Trophoblast cell (in vitro differentiated cells and primary cell): ENCODE measurements around the gene CLIP4.

ENCODE experiments used
- DNase-seq, 2 donors: peaks; one replicate each; pipeline ENCODE4 v3.0.0-alpha.2; 2016
- H2AFZ ChIP-seq: 2 replicates; pipeline ENCODE4 v1.6.1; 2013; ENCODE audit warnings: low read length, moderate library complexity, mild to moderate bottlenecking; ENCODE audit not compliant: insufficient read depth, poor library complexity
- H2AK5ac ChIP-seq: 2 replicates; pipeline ENCODE4 v1.6.1; 2013; ENCODE audit warnings: mild to moderate bottlenecking, low read length
- H2BK120ac ChIP-seq: 2 replicates; pipeline ENCODE4 v1.6.1; 2013; ENCODE audit warnings: low read length, mild to moderate bottlenecking, moderate library complexity; ENCODE audit not compliant: insufficient read depth, poor library complexity
- H2BK12ac ChIP-seq: 2 replicates; pipeline ENCODE4 v1.6.1; 2013; ENCODE audit warnings: mild to moderate bottlenecking, low read length, moderate library complexity
- H2BK5ac ChIP-seq: 2 replicates; pipeline ENCODE4 v1.6.1; 2013; ENCODE audit warnings: low read length, low read depth, moderate library complexity, mild to moderate bottlenecking; ENCODE audit not compliant: poor library complexity
- H3K14ac ChIP-seq: 2 replicates; pipeline ENCODE4 v1.6.1; 2013; ENCODE audit warnings: mild to moderate bottlenecking, low read length
- H3K18ac ChIP-seq: 2 replicates; pipeline ENCODE4 v1.6.1; 2013; ENCODE audit warnings: mild to moderate bottlenecking, low read length
- H3K23ac ChIP-seq: 2 replicates; pipeline ENCODE4 v1.6.1; 2013; ENCODE audit warnings: low read length
- H3K27ac ChIP-seq: 2 replicates; pipeline ENCODE4 v1.5.1; 2013; ENCODE audit warnings: low read depth, mild to moderate bottlenecking, inconsistent platforms, low read length, moderate library complexity
- H3K27me3 ChIP-seq: 2 replicates; pipeline ENCODE4 v1.6.1; 2013; ENCODE audit warnings: inconsistent platforms, mild to moderate bottlenecking, low read length, moderate library complexity; ENCODE audit not compliant: insufficient read depth
- H3K36me3 ChIP-seq, 2 experiments: 1 replicate in 1 of 2; 2 replicates in 1 of 2; pipeline ENCODE4 v1.6.1; 2013; ENCODE audit warnings: low read length in 2 of 2, mild to moderate bottlenecking in 2 of 2, moderate library complexity in 1 of 2; ENCODE audit not compliant: insufficient read depth in 2 of 2, control insufficient read depth in 1 of 2
- H3K4ac ChIP-seq: 2 replicates; pipeline ENCODE4 v1.6.1; 2013; ENCODE audit warnings: low read depth, mild to moderate bottlenecking, low read length, moderate library complexity
- H3K4me1 ChIP-seq, 2 experiments: 1 replicate in 1 of 2; 2 replicates in 1 of 2; pipeline ENCODE4 v1.6.1; 2013; ENCODE audit warnings: low read length in 2 of 2, mild to moderate bottlenecking in 2 of 2, moderate library complexity in 1 of 2; ENCODE audit not compliant: insufficient read depth in 2 of 2, control insufficient read depth in 1 of 2
- H3K4me2 ChIP-seq: 2 replicates; pipeline ENCODE4 v1.6.1; 2013; ENCODE audit warnings: inconsistent platforms, mild to moderate bottlenecking, low read length, moderate library complexity
- H3K4me3 ChIP-seq: 2 replicates; pipeline ENCODE4 v1.5.1; 2013; ENCODE audit warnings: mild to moderate bottlenecking, low read depth, low read length, inconsistent platforms
- H3K79me1 ChIP-seq: one replicate; pipeline ENCODE4 v1.6.1; 2013; ENCODE audit warnings: low read length
- H3K79me2 ChIP-seq: 2 replicates; pipeline ENCODE4 v1.6.1; 2013; ENCODE audit warnings: low read length, mild to moderate bottlenecking; ENCODE audit not compliant: control insufficient read depth, insufficient read depth, poor library complexity
- H3K9ac ChIP-seq: 2 replicates; pipeline ENCODE4 v1.6.1; 2013; ENCODE audit warnings: mild to moderate bottlenecking, low read length
- H3K9me3 ChIP-seq: 2 replicates; pipeline ENCODE4 v1.6.1; 2013; ENCODE audit warnings: low read depth, mild to moderate bottlenecking, control low read depth, inconsistent platforms, low read length; ENCODE audit not compliant: insufficient read depth
- H4K12ac ChIP-seq: 2 replicates; pipeline ENCODE4 v1.6.1; 2013; ENCODE audit warnings: low read depth, mild to moderate bottlenecking, low read length, moderate library complexity
- H4K8ac ChIP-seq: 2 replicates; pipeline ENCODE4 v1.6.1; 2013; ENCODE audit warnings: low read depth, mild to moderate bottlenecking, low read length, moderate library complexity
- H4K91ac ChIP-seq: one replicate; pipeline ENCODE4 v1.6.1; 2013; ENCODE audit warnings: low read depth, mild to moderate bottlenecking, low read length, moderate library complexity
- WGBS: extraction: QIAGEN DNeasy Blood & Tissue Kit; methylation state at CpG from one replicate; pipeline ENCODE4 v1.1.7; 2013; ENCODE audit warnings: missing lambda C conversion rate; ENCODE audit not compliant: insufficient read length, insufficient coverage; ENCODE audit errors: extremely low coverage; 5-methylcytosine and 5-hydroxymethylcytosine counted together

The CLIP4 gene

GRCh38 chr2:29165362-29166241 is 50.4 kb downstream of the CLIP4 start:
- Histone ChIP-seq H4K91ac (no peak overlapping the region), H3K4me3 (no peak overlapping the region), H2BK12ac (no peak overlapping the region), H3K36me3 (no peaks in the 10 kb centered on the region), H3K79me2 (no peaks in the 10 kb centered on the region), H3K27ac (no peak overlapping the region), H2AFZ (no peak overlapping the region), H2BK5ac (no peak overlapping the region), H3K23ac (no peak overlapping the region), H3K4ac (no peak overlapping the region), H3K9me3 (no peaks in the 10 kb centered on the region), H2BK120ac (no peak overlapping the region), H3K27me3 (no peaks in the 10 kb centered on the region), H3K4me1 (no peaks in the 10 kb centered on the region), H3K14ac (no peak overlapping the region), H4K12ac (no peak overlapping the region), H4K8ac (no peak overlapping the region), H3K4me2 (no peak overlapping the region), H3K18ac (no peak overlapping the region), H3K79me1 (no peaks in the 10 kb centered on the region), H3K9ac (no peak overlapping the region), H2AK5ac (no peak overlapping the region)
- peak in 1 of 2 donors; percentile 9 for DNase-seq
- WGBS = no CpG with 5 or more reads among the region's 8 CpGs

- no peaks in the 10 kb centered on the region for H3K27me3 ChIP-seq
- DNase-seq = no peak
- no CpG with 5 or more reads among the region's 1 CpG for WGBS
These were observed 51.2 kb downstream of the CLIP4 start for GRCh38 chr2:29166242-29167039.

GRCh38 chr2:29174937-29175336 is 59.7 kb downstream of the CLIP4 start:
- Histone ChIP-seq H3K4me3 (no peak overlapping the region), H3K4me1 (no peaks in the 10 kb centered on the region), H3K9me3 (no peaks in the 10 kb centered on the region), H3K79me2 (no peaks in the 10 kb centered on the region), H4K91ac (no peak overlapping the region), H3K4ac (no peak overlapping the region), H3K23ac (no peak overlapping the region), H3K27me3 (no peaks in the 10 kb centered on the region), H2BK120ac (no peak overlapping the region), H2AFZ (no peak overlapping the region), H2BK12ac (no peak overlapping the region), H3K36me3 (no peaks in the 10 kb centered on the region), H4K12ac (no peak overlapping the region), H3K79me1 (no peaks in the 10 kb centered on the region), H3K9ac (no peak overlapping the region), H3K27ac (no peak overlapping the region), H3K4me2 (no peak overlapping the region), H3K14ac (no peak overlapping the region), H3K18ac (no peak overlapping the region), H2AK5ac (no peak overlapping the region), H4K8ac (no peak overlapping the region), H2BK5ac (no peak overlapping the region)
- DNase-seq = no peak
- no CpG with 5 or more reads among the region's 2 CpGs for WGBS

More at GRCh38 chr2:29166242-29167039, 51.2 kb downstream of the CLIP4 start:
- Histone ChIP-seq H3K36me3 (no peaks in the 10 kb centered on the region), H4K12ac (no peak overlapping the region), H2BK12ac (no peak overlapping the region), H4K8ac (no peak overlapping the region), H3K4me1 (no peaks in the 10 kb centered on the region), H3K23ac (no peak overlapping the region), H2BK5ac (no peak overlapping the region), H4K91ac (no peak overlapping the region), H3K27ac (no peak overlapping the region), H3K9me3 (no peaks in the 10 kb centered on the region), H3K4ac (no peak overlapping the region), H3K9ac (no peak overlapping the region), H3K79me1 (no peaks in the 10 kb centered on the region), H3K18ac (no peak overlapping the region), H2AFZ (no peak overlapping the region), H3K4me3 (no peak overlapping the region), H3K79me2 (no peaks in the 10 kb centered on the region), H2BK120ac (no peak overlapping the region), H3K14ac (no peak overlapping the region), H3K4me2 (no peak overlapping the region), H2AK5ac (no peak overlapping the region)

- no peak overlapping the region for H3K4ac ChIP-seq
- H3K4me1 ChIP-seq = no peaks in the 10 kb centered on the region
- no peak overlapping the region for H2BK5ac ChIP-seq
- no peaks in the 10 kb centered on the region for H3K27me3 ChIP-seq
- H3K4me3 ChIP-seq = no peak overlapping the region
- H2BK120ac ChIP-seq = no peak overlapping the region
- H4K8ac ChIP-seq = no peak overlapping the region
- no peak overlapping the region for H2AK5ac ChIP-seq
- H4K12ac ChIP-seq = no peak overlapping the region
- H2AFZ ChIP-seq = no peak overlapping the region
- no peak for DNase-seq
- no CpG with 5 or more reads among the region's 3 CpGs for WGBS
- no peaks in the 10 kb centered on the region for H3K9me3 ChIP-seq
- no peak overlapping the region for H3K9ac ChIP-seq
- H3K18ac ChIP-seq = no peak overlapping the region
- no peak overlapping the region for H3K14ac ChIP-seq
- H3K79me1 ChIP-seq = no peaks in the 10 kb centered on the region
- no peaks in the 10 kb centered on the region for H3K79me2 ChIP-seq
- H4K91ac ChIP-seq = no peak overlapping the region
- no peak overlapping the region for H3K4me2 ChIP-seq
- H3K36me3 ChIP-seq = no peaks in the 10 kb centered on the region
- no peak overlapping the region for H2BK12ac ChIP-seq
- no peak overlapping the region for H3K27ac ChIP-seq
- no peak overlapping the region for H3K23ac ChIP-seq
These were observed 60.1 kb downstream of the CLIP4 start for GRCh38 chr2:29175338-29175737.
